ENCODE measurements around the gene GMEB2. TPM values are rescaled to one million over a fixed set of nuclear protein-coding genes. Genes with fewer than 3 reads are reported as not detected.

GMEB2 gene
- total RNA-seq, 2 donors from 2014 or later, result 11.5 to 12.3 TPM

GRCh38 chr20:63545814-63546213 lies 81.1 kb downstream of the GMEB2 start:
- no peak for TF ChIP-seq CTCF (conservative IDR thresholded peaks at IDR 0.05)
- Histone ChIP-seq H3K9ac (ENCODE audit: extremely low read depth, low read length, poor library complexity, severe bottlenecking) (no peak overlapping the region), H3K9me3 (ENCODE audit: control insufficient read depth, low read length) (no peaks in the 10 kb centered on the region), H3K4me3 (ENCODE audit: low read length) (no peak overlapping the region), H3K27me3 (ENCODE audit: control insufficient read depth, insufficient read depth, low read length, poor library complexity, severe bottlenecking) (no peaks in the 10 kb centered on the region), H3K4me1 (ENCODE audit: control insufficient read depth, insufficient read depth, low read length) (no peaks in the 10 kb centered on the region), H3K36me3 (ENCODE audit: control insufficient read depth, insufficient read depth, low read length) (no peaks in the 10 kb centered on the region), H3K27ac (ENCODE audit: low read depth, low read length) (no peak overlapping the region)
- Mint-ChIP-seq H3K27me3 (ENCODE audit: insufficient read depth) (no peaks in the 10 kb centered on the region), H3K36me3 (ENCODE audit: low read depth) (no peaks in the 10 kb centered on the region), H3K27ac (no peak overlapping the region), H3K9me3 (no peaks in the 10 kb centered on the region), H3K4me3 (no peak overlapping the region), H3K4me1 (peaks cover 7% of the 10 kb centered on the region)
- WGBS, 2 experiments (ENCODE audit: insufficient coverage in 1 of 2, insufficient read length in 1 of 2), result 69 to 81% methylated on average over 6 of the region's 6 CpGs
- DNase-seq, result no peak

GRCh38 chr20:63544958-63545516 lies 81.9 kb downstream of the GMEB2 start:
- Histone ChIP-seq H3K4me1 (ENCODE audit: control insufficient read depth, insufficient read depth, low read length) (no peaks in the 10 kb centered on the region), H3K9ac (ENCODE audit: extremely low read depth, low read length, poor library complexity, severe bottlenecking) (no peak overlapping the region), H3K36me3 (ENCODE audit: control insufficient read depth, insufficient read depth, low read length) (no peaks in the 10 kb centered on the region), H3K4me3 (ENCODE audit: low read length) (no peak overlapping the region), H3K9me3 (ENCODE audit: control insufficient read depth, low read length) (no peaks in the 10 kb centered on the region), H3K27me3 (ENCODE audit: control insufficient read depth, insufficient read depth, low read length, poor library complexity, severe bottlenecking) (no peaks in the 10 kb centered on the region), H3K27ac (ENCODE audit: low read depth, low read length) (no peak overlapping the region)
- no peak for TF ChIP-seq CTCF (conservative IDR thresholded peaks at IDR 0.05)
- no peak for DNase-seq
- Mint-ChIP-seq H3K27me3 (ENCODE audit: insufficient read depth) (no peaks in the 10 kb centered on the region), H3K27ac (no peak overlapping the region), H3K36me3 (ENCODE audit: low read depth) (no peaks in the 10 kb centered on the region), H3K4me1 (peaks cover 7% of the 10 kb centered on the region), H3K9me3 (no peaks in the 10 kb centered on the region), H3K4me3 (no peak overlapping the region)
- 83 to 84% methylated on average over 13 to 19 of the region's 19 CpGs for WGBS, 2 experiments (ENCODE audit: insufficient coverage in 1 of 2, insufficient read length in 1 of 2)

GRCh38 chr20:63544241-63544957 lies 82.5 kb downstream of the GMEB2 start:
- DNase-seq, result no peak
- Histone ChIP-seq H3K9ac (ENCODE audit: extremely low read depth, low read length, poor library complexity, severe bottlenecking) (no peak overlapping the region), H3K9me3 (ENCODE audit: control insufficient read depth, low read length) (no peaks in the 10 kb centered on the region), H3K4me3 (ENCODE audit: low read length) (no peak overlapping the region), H3K4me1 (ENCODE audit: control insufficient read depth, insufficient read depth, low read length) (no peaks in the 10 kb centered on the region), H3K36me3 (ENCODE audit: control insufficient read depth, insufficient read depth, low read length) (no peaks in the 10 kb centered on the region), H3K27me3 (ENCODE audit: control insufficient read depth, insufficient read depth, low read length, poor library complexity, severe bottlenecking) (no peaks in the 10 kb centered on the region), H3K27ac (ENCODE audit: low read depth, low read length) (no peak overlapping the region)
- Mint-ChIP-seq H3K27ac (no peak overlapping the region), H3K36me3 (ENCODE audit: low read depth) (no peaks in the 10 kb centered on the region), H3K4me1 (peaks cover 7% of the 10 kb centered on the region), H3K9me3 (no peaks in the 10 kb centered on the region), H3K4me3 (no peak overlapping the region), H3K27me3 (ENCODE audit: insufficient read depth) (no peaks in the 10 kb centered on the region)
- 86 to 91% methylated on average over 21 to 27 of the region's 27 CpGs for WGBS, 2 experiments (ENCODE audit: insufficient coverage in 1 of 2, insufficient read length in 1 of 2)
- TF ChIP-seq CTCF (conservative IDR thresholded peaks at IDR 0.05), result no peak
